ENCODE data around the gene SIX3. TPM values are rescaled to one million over a fixed set of nuclear protein-coding genes. Genes with fewer than 3 reads are reported as not detected.

SIX3 gene
- total and polyA plus RNA-seq, 2 of the 4 experiments (the other 2 are of a cell fraction) = not detected

DNA sequence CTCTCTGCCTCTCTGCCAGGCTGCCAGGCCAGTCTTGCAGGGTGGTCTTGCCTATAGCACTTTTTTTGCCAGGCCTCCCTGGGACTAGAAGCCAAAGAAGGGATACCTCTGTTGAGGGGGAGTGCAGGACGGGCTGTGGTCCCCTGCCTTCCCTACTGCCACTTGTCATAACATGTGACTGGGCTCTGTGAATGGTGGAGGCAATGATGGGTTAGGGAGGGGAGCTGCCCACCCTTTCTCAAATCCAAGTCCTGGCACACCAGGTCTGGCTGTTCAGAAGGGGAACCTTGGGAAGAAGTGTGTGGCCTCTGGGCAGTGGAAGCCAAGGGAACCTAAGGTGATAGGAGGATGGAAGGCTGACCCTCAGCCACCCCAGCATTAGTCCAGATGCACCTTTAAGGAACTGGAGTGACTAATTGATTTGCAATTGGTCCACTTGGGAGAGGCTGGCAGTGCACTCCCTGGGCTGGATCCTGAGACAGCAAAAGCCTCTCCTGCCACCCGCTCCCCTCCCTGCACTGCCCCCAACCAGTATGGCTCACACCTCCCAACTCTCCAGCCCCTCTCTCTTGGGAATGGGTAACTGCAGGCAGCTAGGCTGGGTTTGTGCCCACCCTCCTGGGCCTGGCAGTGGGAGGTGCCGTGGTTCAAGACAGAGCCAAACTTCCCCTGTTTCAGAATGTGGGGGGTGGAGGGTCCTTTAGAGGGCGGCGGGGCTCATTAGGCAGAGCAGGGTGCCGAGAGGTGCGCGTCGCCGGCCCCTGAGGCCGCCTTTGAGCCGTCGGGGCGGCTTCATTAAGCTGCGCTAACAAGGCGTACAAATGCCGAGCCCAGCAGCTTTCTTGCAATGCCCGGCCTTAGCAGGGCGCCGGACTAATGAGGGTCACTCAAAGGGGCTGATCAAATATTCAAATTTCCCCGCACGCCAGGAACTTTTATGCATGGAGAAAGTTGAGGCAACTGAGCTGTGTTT lies 4.5 kb upstream of the SIX3 start (continued):
- TF ChIP-seq, protein P1, sequence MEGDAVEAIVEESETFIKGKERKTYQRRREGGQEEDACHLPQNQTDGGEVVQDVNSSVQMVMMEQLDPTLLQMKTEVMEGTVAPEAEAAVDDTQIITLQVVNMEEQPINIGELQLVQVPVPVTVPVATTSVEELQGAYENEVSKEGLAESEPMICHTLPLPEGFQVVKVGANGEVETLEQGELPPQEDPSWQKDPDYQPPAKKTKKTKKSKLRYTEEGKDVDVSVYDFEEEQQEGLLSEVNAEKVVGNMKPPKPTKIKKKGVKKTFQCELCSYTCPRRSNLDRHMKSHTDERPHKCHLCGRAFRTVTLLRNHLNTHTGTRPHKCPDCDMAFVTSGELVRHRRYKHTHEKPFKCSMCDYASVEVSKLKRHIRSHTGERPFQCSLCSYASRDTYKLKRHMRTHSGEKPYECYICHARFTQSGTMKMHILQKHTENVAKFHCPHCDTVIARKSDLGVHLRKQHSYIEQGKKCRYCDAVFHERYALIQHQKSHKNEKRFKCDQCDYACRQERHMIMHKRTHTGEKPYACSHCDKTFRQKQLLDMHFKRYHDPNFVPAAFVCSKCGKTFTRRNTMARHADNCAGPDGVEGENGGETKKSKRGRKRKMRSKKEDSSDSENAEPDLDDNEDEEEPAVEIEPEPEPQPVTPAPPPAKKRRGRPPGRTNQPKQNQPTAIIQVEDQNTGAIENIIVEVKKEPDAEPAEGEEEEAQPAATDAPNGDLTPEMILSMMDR (conservative IDR thresholded peaks at IDR 0.05; ENCODE audit: low read depth, low read length) = no peak
- no peak for TF ChIP-seq MAFK (IDR thresholded peaks at IDR 0.05; ENCODE audit: low read depth, low read length)
